T-helper 1 cell (primary cell): ENCODE results near the gene PAPOLB.

Experiments used
- DNase-seq, 5 donors: peaks; one replicate each; pipeline ENCODE4 v3.0.0-alpha.2; 2012 to 2020

PAPOLB gene

DNA sequence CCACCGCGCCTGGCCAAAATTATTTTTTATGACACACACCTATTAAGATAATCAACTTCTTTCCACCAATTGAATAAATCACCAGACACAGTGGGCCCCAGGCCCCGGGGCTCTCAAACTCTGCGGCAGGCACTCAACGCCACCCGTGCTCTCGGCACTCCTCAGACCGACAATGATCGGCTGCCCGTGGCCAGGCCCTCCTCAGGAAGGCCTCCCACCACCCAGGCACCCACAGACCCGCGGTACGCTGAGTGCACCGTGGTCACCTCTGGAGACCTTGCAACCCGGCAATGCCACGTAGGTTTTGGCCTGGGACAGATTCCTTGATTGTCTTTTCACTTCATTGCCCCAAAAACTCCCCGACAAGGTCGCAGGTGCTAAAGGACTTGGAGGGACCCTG is 14.8 kb upstream of the PAPOLB start:
- DNase-seq: no peak

DNA sequence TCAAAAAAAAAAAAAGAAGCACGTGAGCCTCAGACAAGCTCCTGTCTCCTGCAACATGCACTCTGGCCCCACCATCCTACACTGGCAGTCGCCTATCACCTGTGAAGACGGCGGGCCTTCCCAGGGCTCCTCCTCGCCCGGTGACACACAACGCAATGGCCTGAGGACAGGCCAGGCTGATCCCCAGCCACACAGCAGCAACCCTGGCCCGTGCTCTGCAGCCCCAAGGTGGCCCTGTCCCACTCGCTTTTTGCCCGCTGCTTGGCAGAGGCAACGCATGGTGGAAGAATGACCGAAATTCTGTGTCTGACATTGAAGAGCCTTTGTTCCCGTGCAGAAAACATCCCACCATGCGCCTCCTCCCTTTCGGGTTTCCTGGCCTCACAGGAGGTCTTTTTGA is 13.6 kb upstream of the PAPOLB start:
- no peak for DNase-seq

DNA sequence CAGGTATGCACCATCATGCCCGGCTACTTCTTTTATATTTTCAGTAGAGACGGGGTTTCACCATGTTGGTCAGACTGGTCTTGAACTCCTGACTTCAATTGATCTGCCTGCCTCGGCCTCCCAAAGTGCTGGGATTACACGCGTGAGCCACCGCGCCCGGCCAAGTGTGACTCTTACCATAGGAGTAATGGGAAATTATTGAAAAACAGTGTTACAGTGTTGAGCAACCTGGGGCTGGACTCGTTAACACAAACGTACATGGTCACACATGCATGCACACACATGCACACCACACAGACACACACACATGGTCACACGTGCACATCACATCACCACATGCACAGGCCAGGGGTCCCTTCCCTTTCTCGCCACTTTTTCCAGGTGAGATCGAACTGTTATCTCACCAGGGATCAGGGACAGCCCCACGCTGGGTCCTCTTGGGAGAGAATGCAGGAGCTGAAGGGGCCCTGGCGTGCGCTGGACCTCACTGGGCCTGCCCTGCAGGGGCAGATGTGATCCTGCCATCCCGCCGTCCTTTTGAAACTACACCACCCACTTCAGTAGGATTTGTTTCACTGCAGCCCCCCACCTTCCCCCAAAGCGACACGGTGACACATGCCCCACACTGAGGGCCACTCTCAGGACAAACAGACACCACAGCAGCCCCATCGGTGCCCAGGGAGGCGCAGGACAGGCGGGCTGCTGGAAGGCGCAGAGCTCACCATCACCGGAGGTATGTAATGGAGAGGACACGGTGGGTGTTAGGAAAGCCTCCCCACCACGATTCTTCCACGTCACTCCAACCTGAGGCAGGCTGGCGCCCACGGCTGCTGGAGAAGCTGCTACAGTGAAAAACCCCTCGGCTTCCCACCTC is 11.5 kb upstream of the PAPOLB start:
- no peak for DNase-seq

DNA sequence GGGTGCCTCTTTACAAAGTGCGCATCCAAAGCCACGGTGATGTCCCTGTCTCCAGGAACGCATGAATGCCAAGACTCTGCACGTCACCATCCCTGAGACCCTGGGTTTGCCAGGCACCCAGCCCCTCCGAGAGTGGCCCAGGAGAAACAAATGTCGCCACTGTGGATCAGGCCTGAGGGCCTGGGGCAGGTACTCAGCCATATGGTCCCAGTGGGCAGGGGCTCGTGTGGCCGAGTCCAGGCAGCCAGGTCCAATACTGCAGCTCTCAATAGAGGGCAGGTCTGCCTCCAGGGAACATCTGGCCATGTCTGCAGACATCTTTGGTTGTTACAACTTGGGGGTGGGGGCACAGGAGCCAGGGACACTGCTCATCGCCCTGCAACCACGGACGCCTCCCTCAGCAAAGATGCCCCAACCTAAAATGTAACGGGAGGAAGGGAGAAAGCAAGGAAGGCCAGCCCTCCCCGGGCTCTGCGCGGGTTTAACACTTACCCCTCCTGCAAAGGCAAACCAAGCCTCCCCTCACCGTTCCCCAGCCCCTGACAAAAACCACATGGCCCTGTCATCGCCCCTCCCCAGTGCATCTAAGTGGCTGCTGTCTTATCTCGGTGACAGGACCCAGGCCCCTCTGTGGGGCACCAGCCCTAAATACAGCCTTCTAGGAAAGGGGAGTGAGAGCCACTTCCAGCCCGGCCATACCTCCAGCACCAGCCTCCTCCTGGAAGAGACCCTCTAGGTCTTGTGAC is 10.3 kb upstream of the PAPOLB start:
- no peak for DNase-seq

DNA sequence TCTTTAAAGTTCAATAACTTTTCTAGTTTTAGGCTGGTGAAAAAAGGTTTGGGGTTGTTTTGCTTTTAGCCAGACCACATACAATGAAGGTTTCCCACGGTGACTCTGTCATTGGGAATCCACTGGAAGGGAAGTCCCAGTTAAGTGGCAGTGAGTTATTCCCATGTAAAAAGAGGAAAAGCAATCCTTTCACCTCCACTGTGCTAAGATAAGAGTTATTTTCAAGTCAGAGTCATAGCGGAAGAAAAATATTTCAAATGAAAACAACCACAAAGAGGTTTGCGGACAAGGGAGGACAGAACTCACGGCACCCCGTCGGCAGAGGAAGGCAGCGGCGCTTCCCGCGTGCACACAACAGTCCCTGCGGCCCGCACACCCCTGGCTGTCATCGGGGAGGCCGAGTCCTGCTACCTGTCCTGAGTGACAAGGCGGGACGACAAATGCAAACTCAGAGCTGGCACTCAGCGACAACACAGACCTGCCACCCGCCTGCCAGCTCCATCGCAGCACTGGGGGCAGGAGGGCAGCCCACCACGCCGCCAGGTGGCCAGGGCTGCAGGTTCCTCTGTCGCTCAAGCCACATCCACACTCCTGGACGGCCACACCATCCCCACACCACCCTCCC is 9.3 kb upstream of the PAPOLB start:
- DNase-seq: no peak

DNA sequence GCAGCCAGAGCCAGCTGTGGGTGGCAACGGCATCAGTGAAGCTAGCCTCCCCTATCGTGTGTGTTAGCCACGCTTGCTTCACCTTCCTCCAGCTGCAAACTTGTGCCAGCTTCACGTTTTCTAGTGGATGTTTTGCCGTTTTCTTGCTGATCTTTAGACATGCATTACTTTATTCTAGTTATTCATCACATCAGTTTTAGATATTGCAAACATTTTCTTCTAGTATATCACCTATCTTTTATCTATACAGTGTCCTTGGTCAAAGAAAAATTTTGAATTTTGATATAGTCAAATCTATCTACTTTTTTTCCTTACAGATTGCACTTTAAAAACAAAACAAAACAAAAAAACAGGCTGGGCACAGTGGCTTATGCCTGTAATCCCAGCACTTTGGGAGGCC is 6.7 kb upstream of the PAPOLB start:
- DNase-seq: no peak

DNA sequence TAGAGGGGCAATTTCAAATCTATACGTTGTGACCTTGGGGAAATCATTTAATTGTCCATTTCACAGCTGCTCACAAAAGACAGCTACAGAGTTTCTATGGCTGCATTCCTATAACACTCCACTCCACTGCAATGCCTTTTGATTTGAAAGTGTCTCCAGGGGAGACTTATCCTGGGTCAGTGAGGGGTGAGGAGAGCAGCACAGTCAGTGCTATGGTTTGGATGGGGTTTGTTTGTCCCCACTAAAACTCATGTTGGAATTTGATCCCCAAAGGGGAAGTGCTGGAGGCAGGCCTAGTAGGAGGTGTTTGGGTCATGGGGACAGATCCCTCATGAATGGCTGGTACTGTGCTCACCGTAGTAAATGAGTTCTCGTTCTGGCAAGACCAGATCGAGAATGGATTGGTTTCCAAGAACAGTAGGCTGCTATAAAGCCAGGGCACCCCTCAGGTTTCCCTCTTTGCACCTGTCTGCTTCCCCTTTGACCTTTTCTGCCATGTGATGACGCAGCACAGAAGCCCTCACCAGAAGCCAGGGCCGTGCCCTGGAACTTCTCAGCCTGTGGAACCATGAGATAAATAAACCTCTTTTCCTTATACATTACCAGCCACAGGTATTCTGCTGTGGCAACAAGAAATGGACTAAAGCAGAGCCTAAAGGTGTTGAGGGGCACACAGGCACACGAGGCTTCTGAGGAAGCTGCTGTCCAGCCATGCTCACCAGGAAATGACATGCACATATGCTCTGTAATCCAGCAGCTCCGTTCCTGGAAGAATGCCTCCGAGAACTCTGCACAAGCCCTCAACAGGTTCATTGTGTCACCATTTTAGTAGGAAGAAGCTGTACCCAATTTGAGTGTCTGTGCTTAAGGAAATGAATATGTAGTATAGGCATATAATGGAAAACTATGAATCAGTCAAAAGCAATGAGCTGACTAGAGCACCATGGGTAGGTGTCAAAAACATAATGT is 5.0 kb upstream of the PAPOLB start:
- DNase-seq: no peak

DNA sequence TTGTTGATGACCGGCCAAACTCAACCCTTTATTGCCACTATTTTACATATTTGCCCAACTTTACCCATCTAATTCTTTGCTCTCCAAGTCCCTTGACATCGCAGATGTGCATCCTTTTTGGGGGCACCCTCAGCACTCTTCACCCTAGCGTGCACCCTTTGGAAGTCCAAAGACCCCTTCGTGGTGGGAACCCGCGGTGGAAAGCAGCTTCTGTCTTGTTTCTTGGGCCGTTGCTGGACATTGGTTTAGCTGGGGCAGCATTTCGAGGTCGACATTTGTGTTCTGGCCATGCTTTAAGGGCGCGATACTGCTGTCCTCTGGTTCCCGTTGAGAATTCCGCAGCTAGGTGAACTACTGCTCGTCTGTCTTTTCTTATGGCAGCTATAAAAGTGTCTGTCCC is 326 bp upstream of the PAPOLB start:
- no peak for DNase-seq

DNA sequence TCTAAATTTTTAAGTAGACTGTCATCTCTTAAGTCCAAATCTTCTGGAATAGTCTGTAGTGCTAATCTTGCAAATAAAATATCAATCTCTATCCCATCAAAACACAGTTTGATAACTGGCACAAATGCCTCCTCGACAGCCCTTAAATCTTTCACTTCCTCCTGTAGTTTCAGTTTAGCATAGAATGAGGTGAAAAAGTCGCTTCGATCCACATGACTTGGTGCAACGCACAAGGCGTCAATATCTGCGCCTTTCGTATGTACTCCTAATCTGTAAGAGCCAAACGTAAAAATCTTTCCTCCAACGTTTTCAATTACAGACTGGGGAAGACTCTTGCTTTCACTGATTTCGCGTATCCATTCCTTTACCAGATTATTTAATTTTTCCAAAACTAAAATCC is 603 bp downstream of the PAPOLB start:
- no peak for DNase-seq

DNA sequence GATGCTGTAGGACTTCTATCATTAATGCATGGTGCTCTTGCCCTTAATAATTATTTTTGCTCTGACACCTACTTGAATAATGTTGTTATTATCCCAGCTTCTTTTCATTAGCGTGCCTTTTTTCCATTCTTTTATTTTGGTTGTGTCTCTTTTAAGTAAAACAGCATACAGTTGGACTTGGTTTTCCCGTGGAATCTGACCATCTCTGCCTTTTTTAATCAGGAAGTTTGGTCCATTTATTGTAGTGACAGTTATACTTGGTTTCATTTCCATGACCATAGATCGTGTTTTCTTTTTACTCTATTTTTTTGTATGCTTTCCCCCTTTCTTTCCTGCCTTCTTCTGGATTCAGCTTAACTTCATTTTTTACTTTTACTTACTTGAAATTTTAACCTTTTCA is 4.6 kb downstream of the PAPOLB start:
- no peak for DNase-seq

DNA sequence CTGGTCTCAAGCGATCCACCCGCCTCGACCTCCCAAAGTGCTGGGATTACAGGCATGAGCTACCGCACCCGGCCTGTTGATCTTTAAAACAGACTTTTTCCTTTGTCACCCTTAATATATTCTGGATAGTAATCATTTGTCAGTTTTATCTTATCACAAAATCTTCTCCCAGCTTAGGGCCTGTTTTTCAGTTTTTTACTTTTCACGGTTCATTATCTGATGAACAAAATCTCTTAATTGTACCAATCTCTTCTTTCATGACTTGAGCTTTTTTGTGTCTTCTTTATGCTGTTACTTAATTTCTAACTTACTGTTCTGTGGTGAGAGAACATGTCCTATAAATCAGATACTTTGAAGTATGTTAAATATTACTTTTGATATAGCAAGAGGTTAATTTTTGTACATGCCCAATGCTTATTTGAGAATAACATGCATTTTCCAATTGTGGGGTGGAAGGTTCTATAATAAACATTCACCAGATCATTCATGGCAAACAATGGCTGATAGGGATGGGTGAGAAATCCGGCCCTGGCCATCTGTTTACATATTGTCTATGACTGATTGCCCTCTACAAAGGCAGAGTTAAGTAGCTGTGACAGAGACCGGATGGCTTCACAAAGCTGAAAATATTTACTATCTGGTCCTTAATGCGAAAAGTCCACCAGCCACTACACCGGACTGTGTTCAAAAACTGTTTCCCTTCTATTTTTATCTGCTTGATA is 5.3 kb downstream of the PAPOLB start:
- no peak for DNase-seq

DNA sequence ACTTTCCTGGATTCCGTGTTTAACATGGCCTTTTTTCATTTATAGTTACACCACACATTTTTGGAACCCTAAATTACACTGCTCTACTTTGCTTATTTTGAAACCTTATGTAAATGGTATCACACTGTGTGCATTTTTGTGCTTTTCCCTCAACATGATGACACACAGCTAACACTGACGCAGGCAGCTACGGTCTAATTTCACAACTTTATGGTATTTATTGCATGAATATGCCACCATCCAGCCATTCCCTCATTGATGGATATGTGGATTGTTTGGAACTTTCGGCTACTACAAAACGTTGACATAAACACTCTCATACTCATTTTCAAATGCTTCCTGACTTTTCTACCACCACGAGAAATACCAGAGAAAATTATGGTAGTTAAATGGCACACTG is 6.9 kb downstream of the PAPOLB start:
- DNase-seq: no peak

DNA sequence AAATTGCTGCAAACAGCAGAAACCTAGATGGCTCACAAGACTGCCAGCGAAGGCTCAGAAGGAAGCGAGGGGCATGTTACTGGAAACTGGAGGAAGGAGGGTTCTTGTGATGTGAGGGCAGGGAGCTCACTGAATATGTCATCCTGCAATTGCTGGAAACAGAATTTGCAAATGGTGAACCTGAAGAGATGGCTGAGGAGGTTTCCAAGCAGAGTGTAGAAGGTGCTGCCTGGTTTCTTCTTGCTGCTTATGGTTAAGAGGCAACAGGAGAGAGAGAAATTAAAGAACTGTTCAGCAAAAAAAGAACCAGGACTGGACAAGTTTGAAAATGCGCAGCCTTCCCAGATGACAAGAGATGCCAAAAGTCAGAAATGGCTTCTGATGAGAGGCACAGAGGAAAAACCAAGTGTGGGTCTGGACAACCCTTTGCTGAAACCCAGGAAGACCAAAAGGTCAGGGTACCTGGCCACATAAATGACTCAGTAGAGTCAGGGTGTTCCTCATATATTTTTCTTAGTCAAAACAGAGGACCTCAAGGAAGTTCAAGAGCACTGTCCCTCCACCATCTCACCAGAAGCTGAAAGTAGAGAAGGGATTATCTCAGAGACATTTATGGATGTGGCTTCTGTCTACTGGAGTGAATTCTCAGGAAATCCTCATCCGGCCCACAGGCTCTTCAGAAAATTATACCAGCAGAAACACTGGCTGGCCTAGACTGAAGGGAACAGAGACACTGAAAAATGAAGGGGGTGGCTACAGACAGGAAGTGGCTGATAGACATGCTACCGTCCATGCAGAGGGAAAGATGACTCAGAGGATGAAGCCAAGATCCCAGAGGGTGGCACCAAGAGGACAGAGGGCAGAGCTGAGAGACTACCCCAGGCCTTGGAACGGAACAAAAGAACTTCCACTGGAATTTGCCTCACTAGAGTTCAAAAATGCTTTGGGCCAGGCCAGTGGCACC is 10.1 kb downstream of the PAPOLB start:
- no peak for DNase-seq

DNA sequence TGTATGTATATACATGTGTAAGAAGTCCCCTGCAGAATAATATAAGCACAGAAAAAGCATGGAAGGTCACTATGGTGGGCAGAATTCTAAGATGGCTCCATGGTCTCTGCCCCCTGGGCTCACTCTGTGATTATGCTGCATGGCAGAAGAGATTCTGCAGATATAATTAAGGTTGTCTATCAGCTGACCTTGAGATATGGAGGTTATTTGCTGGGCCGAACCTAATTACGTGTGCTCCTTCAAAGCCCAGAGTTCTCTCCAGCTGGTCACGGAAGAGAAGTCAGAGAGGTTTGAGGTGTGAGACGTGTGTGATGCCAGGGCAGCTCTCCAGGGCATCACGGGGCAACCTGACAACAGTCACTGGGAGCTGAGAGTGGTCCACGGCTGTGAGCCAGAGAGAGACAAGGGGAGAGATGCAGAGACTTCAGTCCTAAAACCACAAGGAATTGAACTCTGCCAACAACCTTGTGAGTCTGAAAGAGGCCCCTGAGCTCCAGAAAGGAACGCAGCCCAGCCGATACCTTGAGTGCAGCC is 11.5 kb downstream of the PAPOLB start:
- DNase-seq: no peak

DNA sequence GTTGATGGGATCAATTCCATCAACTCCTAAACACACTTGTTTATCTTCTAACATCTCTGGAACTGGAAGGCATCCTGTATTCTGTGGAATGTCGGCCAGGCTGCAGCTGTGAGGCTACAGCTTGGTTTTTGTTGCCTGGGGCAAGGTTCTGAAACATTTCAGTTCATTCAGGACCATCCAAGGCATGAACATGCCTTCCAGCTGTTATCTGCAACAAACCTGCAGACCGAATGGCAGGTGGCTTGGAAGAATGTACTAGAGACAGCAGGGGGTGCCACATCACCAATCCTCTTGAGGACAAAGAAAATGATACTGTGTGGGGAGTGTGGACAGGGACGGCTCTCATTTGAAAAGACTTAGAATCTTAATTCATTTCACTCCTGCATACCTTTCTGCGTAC is 12.4 kb downstream of the PAPOLB start:
- DNase-seq: peak in 1 of 5 donors; percentile 5

DNA sequence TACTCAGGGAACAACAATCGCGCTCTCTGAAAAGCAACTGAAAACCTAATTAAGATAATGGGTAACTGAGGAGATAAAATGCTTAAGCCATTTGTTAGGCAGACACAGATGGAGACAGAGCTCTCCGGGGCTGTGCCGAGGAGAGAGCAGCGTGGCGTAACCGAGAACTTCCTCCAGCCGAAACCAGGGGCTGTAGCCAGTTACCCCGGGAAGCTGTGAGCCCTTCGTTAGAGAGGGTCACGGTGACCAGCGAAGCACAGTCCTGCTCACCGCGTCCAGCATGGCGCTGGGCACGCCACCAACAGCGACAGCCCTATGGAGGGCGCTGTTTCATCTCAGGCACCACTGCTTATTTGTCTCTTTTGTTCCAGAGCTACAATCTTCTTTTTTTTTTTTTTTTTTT is 16.1 kb downstream of the PAPOLB start:
- DNase-seq: no peak

DNA sequence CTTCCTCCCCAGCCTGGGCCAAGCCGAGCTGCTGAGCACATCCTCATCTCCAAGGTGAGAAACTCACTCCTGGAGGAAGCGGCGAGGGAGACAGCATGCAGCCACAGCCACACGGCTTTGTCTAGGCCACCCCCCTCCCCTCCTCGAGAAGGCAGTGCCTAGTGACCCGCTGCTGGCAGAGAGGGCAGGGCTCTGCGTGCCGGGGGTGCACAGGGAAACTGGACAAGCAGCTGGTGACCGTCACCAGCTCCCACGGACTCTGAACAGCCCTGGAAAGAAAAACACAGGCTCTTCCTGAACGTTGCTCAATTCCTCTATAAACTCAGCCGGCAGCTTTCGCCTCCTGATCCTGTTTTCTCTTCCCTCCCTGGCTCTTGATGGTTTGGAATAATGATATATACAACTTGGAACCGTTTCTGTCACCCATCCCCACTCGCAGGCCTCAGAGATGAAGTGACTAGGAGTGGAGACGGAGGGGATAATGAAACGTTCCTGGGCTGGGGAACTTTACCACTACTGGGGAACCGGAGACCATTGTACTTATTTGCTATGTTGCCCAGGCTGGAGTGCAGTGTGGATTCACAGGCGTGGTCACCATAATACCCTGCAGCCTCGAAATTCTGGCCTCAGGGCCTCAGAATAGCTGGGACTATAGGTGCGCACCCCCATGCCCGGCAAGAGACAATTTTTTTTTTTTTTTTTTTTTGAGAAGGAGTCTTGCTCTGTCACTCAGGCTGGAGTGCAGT is 19.3 kb downstream of the PAPOLB start:
- DNase-seq: no peak

DNA sequence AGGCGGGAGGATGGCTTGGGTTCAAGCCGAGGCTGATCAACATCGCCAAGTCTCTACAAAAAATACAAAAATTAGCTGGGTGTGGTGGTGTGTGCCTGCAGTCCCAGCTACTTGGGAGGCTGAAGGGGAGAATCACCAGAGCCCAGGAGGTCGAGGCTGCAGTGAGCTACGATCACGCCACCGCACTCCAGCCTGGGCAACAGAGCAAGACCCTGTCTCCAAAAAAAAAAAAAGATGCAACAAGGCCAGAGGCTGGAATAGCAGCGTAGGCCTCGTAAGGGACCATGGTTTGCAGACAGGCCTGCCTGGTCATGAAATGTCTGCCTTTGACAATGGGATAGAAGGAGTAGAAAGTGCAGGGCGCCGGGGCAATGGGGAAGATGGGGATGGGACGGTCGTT is 20.0 kb downstream of the PAPOLB start:
- DNase-seq: no peak

DNA sequence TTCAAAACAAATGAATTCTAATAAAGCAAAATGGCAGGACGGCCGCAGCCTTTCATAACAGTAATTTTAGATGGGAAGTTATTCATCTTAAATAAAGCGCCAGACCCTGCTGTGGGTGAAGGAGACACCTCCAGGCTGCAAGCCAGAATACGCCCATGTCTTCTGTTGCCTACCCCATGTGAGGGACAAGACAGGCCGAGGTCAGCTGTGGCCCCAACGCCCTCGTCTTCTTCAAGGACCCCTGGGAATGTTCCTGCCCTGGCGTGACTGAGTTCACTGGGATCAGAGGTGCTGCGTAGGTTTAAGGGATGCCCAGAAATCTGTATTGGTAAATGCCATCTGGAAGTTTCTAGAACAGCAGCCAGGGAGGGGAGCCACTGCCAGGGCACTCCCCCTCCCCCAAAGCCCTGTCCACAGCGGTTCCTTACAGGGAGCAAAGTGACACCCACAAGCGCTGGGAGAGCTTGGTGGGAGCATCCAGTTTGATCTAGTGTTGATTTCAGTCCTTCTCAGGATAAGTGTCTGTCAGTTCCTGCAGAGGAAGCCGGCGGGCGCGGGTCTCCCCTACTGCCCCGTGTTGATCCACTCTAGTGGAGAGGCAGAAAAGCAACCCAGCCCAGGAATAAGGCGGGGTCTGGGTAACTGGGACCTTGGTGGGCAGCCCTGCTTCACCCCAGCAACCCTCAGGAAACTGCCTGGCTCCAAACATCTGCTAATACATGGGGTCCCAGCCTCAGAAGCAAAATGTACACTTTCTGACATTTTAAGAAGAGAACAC is 20.6 kb downstream of the PAPOLB start:
- DNase-seq: no peak
